Central memory CD4-positive, alpha-beta T cell (primary cell): ENCODE results near the gene GRM8.

Experiments
- DNase-seq: peaks from one replicate; pipeline ENCODE4 v3.0.0; 2022

Gene GRM8

GRCh38 chr7:127146746-127147536 lies 105.8 kb downstream of the GRM8 start:
- DNase-seq, result no peak

GRCh38 chr7:127137146-127137545 lies 115.6 kb downstream of the GRM8 start:
- DNase-seq, result no peak

DNA sequence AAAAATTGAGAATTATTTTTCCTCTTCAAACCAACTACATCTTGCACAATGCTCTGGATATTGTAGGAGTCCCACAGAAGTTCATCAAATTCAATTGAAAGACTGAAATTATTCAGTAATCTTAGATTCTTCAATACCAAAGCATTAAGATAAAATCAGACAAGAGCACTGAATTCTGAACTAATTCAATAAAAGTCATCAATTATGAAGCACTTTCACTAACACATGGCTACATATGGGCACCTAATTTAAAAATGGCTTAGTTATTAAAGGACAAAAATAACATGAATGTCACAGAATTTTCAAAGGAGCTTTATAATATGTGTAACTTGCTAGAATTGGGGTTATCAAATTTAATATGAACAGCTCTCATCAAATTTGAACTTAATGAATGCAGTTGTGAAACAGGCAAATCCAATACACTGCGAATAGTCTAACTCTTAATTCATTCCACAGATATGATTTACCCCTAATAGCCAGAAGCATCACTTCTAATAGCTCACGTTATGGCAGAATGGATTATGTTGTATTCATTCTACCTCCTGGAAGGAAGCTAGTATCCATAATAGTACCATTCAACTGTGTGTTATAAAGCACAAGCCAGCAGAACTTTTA lies 116.8 kb downstream of the GRM8 start:
- no peak for DNase-seq

DNA sequence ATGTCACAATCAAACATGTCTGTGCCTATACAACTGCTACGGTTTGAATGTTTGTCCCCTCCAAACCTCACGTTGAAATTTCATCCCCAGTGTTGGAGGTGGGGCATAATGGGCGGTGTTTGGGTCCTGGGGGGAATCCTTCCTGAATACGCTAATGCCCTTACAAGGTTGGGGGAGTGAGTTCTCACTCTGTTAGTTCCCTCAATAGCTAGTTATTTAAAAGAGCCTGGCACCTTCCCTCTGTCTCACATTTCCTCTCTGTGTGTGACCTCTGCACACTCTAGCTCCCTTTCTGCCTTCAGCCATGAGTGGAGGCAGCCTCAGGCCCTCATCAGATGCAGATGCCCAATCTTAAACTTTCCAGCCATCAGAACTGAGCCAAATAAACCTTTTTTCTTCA lies 129.5 kb downstream of the GRM8 start:
- no peak for DNase-seq

DNA sequence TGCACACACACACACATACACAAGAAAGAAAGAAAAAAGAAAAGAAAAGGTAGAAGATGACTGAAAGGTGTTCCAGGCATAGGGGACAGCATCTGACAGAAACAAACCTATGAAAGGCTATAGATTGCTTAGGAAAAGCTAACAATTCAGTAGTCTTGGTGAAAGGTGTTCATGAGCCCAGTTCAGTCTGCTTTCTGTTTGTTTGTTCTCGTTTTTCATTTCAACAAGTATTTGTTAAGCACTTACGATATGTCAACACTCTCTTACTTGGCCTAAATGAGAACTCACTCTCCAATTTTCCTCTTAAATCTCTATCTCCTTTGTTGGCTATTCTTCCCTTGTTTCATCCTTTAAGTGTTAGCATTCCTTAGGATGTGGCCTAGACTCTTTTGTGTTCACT lies 133.2 kb downstream of the GRM8 start:
- no peak for DNase-seq

DNA sequence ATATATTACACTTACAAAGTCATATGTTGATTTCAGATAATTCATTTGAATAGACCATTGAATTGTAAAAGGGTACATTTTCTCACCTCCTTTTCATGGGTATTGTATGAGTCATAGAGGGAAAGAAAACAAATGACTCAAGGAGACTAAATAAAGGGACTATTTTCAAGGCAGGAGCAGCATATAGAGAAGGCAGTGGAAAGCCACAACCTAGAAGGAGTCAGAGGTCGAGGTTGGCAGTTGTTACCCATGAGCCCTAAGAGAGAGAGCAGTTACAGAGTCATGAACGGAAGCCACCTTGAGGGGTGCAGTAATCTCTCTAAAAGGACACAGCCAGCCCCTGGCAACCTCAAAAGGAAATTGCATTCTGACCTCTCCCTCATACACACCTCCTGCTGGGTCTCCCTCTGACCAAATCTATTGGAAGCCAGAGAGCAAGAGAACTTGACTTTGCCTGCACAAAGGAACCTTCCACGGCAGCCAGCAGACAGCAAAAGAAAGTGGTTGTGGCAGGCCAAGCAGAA lies 137.9 kb downstream of the GRM8 start:
- DNase-seq, result no peak

- peak; percentile 7 for DNase-seq
Observed at GRCh38 chr7:127107601-127108007, 145.1 kb downstream of the GRM8 start.

- no peak for DNase-seq
Observed at GRCh38 chr7:127093340-127093739, 159.4 kb downstream of the GRM8 start.

DNA sequence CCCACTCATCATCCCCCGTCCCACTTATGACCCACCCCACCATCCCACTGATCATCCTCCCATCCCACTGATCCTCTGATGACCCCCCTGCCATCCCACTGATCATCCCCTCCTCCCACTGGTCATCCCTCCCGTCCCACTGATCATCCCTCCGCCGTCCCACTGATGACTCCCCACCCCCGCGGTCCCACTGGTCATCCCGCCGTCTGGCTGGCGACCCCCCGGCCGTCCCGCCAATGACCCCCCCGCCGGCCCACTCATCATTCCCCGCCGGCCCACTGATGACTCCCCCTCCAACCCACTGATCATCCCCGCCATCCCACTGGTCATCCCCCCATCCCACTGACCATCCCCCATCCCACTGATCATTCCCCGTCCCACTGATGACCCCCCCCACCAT lies 161.1 kb downstream of the GRM8 start:
- no peak for DNase-seq

- no peak for DNase-seq
Observed at GRCh38 chr7:127089146-127089545, 163.6 kb downstream of the GRM8 start.

GRCh38 chr7:127081539-127081938 lies 171.2 kb downstream of the GRM8 start:
- DNase-seq, result no peak

- DNase-seq, result no peak
Observed at GRCh38 chr7:127080576-127080975, 172.2 kb downstream of the GRM8 start.

- DNase-seq, result no peak
Observed at GRCh38 chr7:127066974-127067373, 185.8 kb downstream of the GRM8 start.

- no peak for DNase-seq
Observed at GRCh38 chr7:127059475-127059874, 193.3 kb downstream of the GRM8 start.

DNA sequence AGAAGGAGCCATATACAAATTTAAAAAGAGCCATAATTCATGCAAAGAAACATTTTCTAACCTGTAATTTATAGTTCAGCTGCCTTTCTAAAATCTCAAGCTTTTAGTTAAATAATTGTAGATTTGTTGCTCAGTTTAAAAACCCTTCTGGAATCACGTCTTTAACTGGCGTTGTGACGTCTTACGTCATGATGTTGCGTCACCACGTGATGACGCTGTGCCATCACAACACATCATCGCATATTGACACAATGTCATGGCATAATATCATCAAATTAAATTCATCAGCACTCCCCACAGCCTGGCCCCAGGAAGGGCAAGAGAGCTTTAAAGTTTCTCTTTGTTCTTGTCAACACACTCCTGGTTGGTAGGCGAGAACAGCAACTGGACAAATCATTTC lies 194.8 kb downstream of the GRM8 start:
- DNase-seq, result no peak

GRCh38 chr7:127056202-127056601 lies 196.5 kb downstream of the GRM8 start:
- DNase-seq, result no peak

DNA sequence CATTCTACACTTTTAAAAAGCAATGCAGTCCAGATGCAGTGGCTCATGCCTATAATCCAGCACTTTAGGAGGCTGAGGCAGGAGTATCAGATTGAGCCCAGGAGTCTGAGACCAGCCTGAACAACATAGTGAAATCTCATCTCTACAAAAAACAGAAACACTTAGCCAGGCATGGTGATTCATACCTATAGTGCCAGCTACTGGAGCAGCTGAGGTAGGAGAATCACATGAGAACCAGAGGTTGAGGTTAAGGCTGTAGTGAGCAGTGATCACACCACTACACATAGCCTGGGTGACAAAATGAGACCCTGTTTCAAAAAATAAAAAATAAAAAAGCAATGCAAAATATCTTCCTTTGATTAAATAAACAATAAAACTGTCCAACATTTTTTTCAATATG lies 205.2 kb downstream of the GRM8 start:
- no peak for DNase-seq

GRCh38 chr7:127041689-127042452 lies 210.9 kb downstream of the GRM8 start:
- DNase-seq, result no peak

DNA sequence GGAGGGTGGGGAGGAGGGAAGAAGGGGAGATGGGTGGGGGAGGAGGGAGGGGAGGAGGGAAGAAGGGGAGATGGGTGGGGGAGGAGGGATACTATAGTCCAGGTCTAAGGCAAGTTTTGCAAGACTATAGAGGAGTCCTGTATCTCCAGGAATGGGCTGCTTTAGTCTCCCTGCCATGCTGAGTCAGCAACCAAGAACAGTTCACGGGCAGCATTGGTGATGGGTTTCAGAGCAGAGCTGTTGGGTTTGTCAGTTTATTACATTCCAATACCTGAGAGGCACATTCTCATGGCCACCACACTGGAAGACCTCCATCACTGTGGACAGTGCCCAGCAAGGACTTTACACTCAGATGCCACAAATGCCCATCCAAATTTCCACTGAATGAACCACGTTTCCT lies 212.7 kb downstream of the GRM8 start:
- DNase-seq, result no peak

- DNase-seq, result no peak
Observed at GRCh38 chr7:127039541-127039940, 213.2 kb downstream of the GRM8 start.

DNA sequence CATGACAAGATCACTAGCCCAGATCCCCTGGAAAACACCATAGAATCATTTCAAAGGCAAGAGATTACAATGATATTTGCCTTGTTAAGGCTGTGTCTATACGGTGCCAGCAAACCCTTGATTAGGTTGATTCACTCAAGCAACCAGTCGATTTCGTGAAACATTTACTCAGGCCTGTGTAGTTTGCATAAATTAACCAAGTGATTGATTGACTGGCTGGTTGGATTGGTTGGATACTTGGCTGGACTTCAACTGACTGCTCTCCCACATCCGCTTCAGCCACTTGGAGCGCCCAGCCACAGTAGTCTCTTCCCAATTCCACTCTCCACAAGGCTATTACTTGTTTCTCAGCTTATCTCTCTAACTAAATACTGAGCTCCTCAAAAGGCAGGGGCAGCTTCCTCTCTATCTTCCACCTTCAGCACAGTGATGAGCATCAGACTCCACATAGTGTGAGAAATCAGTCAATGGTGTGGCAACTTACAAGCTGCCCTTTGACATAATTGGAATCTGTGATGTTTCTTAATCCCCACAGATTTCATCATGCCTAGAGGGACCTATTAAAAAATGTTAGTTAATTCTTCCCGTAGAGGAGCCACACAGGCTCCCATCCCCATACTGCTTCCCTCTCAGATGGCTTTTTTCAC lies 217.4 kb downstream of the GRM8 start:
- DNase-seq, result no peak

GRCh38 chr7:127034186-127034806 lies 218.4 kb downstream of the GRM8 start:
- DNase-seq, result no peak

- no peak for DNase-seq
Observed at GRCh38 chr7:127029823-127030222, 222.9 kb downstream of the GRM8 start.
